ENCODE data around the gene GPR31.

The GPR31 gene

DNA sequence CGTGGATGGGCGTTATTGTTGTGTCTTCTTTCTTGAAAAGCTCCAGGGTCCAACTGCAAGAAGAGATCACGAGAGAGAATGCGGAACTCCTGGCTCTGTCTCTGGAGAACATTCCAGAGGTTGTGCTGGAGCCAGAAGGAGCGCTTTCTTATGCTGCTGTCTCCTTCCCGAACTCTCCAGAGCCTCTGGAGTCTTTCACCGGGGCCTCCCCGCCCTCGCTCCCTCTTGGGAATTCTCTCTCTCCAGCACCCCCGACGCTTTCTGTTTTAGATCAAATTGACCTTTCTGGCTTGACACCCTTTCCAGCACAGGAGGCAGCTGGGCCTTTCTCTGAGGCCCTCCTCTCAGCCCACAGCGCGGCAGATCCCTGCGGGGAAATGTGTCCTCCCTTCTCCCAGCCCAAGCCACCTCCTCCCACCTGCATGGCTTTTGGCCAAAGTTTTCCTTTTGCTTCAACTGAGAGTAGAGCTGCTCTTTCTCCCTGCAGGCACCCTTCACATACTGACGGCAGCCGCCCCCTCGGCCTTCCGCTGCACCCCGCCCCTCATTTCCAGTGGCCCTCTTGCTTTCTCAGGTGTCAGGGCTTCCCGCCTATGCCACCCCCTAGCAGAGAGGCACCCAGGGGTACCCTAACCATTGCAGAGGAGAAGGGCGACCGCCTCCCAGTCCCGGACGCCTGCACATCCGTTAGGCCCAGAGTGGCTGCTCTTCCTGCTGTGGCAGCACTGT is 41.5 kb downstream of the GPR31 start:
- DNase-seq: no peak

DNA sequence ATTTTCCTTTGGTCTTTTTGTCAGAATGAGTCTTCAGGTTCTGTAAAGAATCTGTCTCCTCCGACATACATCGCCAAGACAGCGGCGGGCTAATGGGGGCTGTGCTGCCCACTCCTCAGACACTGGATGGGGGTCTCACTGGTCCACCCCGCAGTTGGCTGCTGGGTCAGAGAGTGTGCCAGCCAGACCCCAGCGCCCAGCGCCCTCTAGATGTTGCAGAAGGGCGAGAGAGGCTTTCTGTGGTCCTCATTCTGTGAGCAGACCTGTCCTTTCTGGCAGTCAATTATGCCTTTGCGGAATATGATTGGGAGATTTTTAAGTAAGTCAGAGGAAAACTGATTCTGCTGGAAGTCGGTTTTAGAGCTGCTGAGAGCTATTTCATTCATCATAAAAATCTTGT is 42.7 kb downstream of the GPR31 start:
- no peak for DNase-seq

GRCh38 chr6:167113935-167114910 is 43.6 kb downstream of the GPR31 start:
- peak; percentile 46 for DNase-seq

- no peak for DNase-seq
Observed at GRCh38 chr6:167113047-167113754, 44.6 kb downstream of the GPR31 start.

DNA sequence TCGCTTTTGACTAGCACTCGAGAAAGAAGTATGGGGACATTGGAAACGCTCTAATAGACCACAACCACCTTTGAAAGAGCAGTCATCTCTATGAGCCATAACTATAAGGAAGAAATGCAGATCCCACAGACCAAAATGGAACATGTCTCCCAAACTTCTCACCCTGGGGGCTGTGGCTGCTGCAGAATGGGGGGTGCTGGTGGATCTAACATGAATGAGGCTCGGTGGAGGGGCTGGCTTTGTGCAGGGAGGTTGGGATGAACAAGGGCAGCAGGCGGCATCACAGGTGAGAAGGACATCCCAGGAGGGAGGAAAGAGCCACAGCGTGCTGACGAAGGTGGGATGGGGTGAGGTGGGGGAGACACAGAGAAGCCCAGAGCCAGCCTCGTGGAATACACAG is 45.4 kb downstream of the GPR31 start:
- DNase-seq: no peak

GRCh38 chr6:167111597-167111996 is 46.2 kb downstream of the GPR31 start:
- no peak for DNase-seq

DNA sequence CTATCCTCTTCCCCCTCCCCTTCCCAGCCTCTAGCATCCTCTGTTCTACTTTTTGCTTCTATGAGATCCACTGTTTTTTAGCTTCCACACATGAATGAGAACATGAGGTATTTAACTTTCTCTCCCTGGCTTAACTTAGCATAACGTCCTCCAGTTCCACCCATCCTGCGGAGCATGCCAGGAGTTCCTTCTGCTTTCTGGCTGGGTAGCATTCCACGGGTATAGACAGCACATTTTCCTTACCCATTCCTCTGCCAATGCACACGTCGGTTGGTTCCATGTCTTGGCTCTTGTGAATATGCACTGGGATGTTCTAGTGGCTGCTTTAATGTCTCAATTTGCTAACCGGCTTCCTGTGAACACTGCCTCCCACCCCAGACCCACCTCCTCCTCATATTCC is 48.1 kb downstream of the GPR31 start:
- no peak for DNase-seq

DNA sequence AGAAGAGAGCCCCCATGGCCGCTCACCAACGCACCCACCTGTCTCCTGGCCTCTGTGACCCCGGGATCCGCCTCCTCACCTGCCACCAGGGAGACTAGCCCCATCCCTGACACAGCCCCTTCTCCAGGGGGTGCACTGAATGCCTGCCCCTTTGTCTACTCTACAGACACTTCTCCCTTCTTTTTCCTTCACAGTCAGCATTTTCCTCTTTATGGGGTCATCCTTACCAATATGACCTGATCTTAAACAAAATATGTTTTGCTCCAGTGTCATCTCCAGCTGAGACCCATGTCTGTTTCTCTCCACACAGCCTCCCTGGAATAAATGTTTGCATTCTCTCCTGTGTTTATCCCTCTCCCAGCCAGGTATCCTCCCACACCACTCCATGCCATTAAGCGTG is 49.5 kb downstream of the GPR31 start:
- DNase-seq: no peak

DNA sequence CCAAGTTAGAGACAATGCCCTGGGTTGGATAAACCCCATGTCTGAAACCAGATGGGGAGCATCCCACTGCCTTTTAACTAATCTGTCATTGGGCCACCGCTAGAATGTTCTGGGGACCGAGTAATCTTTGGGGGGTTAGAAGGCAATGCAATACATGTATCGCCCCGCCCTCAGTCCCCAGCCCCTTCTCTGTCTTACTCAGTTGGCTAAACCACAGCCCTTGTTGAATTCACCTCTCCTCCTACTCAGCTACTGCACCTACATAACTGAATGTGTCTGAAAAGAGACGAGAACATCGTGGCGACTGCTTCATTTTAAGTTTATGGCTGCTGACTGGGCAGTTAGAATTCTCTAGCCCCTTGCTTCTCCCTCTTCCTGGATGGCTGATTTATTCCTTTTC is 50.0 kb downstream of the GPR31 start:
- DNase-seq: no peak

DNA sequence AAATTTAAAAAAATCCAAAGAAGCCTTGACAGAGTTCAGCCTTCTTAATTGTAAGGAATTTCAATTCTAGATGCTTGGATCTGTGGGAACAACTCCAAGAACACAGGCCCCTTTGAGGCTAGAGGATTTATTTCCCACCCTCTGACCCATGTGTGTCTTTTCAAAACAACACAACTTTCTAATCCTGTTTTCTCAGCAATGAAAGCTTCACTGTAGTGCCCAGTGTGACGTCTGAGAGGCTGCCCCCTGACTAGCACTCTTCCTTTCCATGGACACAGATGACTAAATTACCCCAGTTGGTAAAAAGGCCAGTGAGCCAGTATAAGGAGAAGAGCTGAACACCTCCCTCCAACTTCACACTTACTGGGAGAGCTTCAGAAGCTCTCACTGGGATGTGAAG is 51.4 kb downstream of the GPR31 start:
- no peak for DNase-seq
